Upper lobe of left lung (tissue), 4 donors: ENCODE measurements around the gene RASA4.
"Not testable (repeated sequence)": the region's sequence is repeated elsewhere in the genome, so short reads cannot be mapped to it uniquely, and the experiment has no call there.

Experiments
- EP300 ChIP-seq, 4 donors: sonication (generic); formaldehyde crosslinking; IDR thresholded peaks; one replicate each; pipeline ENCODE4 v1.5.1; 2017; ENCODE audit warnings: antibody characterized with exemption in 4 of 4, control low read depth in 2 of 4
- POLR2A ChIP-seq, 4 donors: fragments of 450-650 bp; IDR thresholded peaks; one replicate each; pipeline ENCODE4 v1.5.1; 2016 to 2017; ENCODE audit warnings: antibody characterized with exemption in 4 of 4, mild to moderate bottlenecking in 2 of 4
- POLR2AphosphoS5 ChIP-seq, 2 donors: sonication (generic); formaldehyde crosslinking; IDR thresholded peaks; one replicate each; pipeline ENCODE4 v1.5.1; 2017; ENCODE audit warnings: antibody characterized with exemption in 2 of 2
- TF ChIP-seq, protein P1 (sequence below), 6 experiments: fragments of 450-650 bp in 4 of 6; fragments of 200-600 bp in 2 of 6; sonication (generic) in 2 of 6; IDR thresholded peaks; one replicate each; pipeline ENCODE4 v1.5.1; 2016 to 2019; ENCODE audit warnings: antibody characterized with exemption in 6 of 6

DNA sequence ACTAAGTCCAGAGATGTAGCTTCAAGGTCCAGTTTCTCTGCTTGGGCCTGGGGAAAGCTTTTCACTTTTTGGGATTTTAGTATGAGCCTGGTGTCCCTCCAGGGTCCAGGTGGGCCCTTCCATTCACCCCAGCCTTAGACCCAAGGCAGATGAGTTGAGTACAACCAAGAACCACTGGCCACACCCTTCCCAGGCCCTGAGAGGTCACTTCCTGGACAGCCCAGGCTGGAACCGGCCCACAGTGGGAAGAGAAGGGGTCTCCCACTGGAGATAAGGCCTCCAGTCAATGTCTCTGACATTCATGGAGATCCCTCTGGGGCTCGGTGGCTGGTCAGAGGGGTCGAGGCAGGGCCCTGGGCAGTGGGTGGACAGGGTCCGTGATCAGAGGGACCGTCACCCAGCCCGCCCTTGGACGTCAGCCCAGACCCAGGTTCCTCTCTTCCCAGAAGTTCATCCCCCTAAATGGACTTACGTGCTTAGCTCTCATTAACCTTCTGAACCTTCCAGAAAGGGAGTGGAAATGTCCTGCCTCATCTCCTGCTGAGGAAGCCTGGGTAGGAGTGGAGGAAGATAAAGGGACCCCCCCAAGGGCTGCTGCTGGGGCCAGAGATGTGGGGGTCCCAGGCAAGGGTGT lies 10.8 kb upstream of the RASA4 start:
- not testable (repeated sequence) for TF ChIP-seq POLR2A, EP300, POLR2AphosphoS5 (IDR thresholded peaks at IDR 0.05)
- TF ChIP-seq, protein P1, sequence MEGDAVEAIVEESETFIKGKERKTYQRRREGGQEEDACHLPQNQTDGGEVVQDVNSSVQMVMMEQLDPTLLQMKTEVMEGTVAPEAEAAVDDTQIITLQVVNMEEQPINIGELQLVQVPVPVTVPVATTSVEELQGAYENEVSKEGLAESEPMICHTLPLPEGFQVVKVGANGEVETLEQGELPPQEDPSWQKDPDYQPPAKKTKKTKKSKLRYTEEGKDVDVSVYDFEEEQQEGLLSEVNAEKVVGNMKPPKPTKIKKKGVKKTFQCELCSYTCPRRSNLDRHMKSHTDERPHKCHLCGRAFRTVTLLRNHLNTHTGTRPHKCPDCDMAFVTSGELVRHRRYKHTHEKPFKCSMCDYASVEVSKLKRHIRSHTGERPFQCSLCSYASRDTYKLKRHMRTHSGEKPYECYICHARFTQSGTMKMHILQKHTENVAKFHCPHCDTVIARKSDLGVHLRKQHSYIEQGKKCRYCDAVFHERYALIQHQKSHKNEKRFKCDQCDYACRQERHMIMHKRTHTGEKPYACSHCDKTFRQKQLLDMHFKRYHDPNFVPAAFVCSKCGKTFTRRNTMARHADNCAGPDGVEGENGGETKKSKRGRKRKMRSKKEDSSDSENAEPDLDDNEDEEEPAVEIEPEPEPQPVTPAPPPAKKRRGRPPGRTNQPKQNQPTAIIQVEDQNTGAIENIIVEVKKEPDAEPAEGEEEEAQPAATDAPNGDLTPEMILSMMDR (IDR thresholded peaks at IDR 0.05), result not testable (repeated sequence)
